ENCODE results near the gene TMEM185B. TPM values are rescaled to one million over a fixed set of nuclear protein-coding genes. Genes with fewer than 3 reads are reported as not detected.

Gene TMEM185B
- total and polyA plus RNA-seq, 2 donors (not counting 3 experiments of a cell fraction or from before 2014, with no cell fraction given) = 29.9 to 31.8 TPM

DNA sequence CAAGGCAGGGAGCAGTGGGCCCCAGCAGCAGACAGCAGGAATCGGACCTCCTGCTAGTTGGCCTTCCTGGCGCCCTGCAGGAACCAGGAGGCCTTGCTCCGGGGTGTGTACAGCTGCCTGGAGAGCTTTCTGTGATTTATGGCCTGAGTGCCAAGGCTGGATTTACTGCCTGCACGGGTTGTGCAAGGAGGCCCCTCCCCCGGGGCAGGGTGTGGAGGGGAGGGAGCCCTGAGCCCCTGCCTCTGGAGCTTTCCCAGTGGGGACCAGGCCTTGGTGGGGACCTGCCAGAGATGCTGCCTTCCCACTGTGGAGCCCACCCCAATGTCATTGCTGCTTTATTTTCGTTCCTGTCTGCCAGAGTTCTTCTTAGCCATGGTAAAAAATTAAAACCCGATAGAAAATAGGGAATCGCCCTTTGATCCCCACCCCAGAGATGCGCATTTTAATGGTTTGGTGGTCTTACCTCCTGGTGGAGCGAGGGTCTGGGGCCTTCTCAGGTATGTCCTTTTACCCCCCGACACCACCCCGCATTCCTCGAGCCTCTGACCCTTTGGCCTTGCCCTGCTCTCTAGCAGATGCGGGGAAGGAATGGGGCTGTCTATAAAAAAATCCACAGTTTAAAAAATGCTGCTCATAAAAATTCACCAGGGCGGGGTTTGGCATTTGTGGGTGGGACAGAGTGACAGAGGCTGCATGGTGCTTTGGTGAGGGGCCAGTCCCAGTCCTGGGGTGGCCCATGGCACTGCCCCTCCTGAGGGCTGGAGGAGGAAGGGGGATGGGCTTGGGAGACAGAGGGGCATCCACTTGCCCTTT lies 22.5 kb upstream of the TMEM185B start:
- Histone ChIP-seq H2AFZ (ENCODE audit: low read depth, low read length) (no peak overlapping the region), H4K20me1 (replicated peaks; ENCODE audit: control insufficient read depth, extremely low read depth, insufficient read depth, low read length) (no peaks in the 10 kb centered on the region), H3K9ac (replicated peaks; ENCODE audit: extremely low read depth, insufficient read depth, low read length) (no peak overlapping the region), H3K36me3 (ENCODE audit: control insufficient read depth in 2 of 2, extremely low read depth in 1 of 2, insufficient read depth in 2 of 2, low read length in 2 of 2) (no peaks in the 10 kb centered on the region), H3K9me3 (replicated peaks; ENCODE audit: control insufficient read depth, insufficient read depth, low read length) (no peaks in the 10 kb centered on the region), H3K4me2 (ENCODE audit: insufficient read depth, low read length) (no peak overlapping the region), H3K9me1 (replicated peaks; ENCODE audit: control insufficient read depth, extremely low read depth, insufficient read depth, low read length) (no peaks in the 10 kb centered on the region), H3K27me3 (ENCODE audit: control insufficient read depth in 2 of 2, insufficient read depth in 2 of 2, low read length in 2 of 2) (no peaks in the 10 kb centered on the region), H3K4me3 (replicated peaks in 1 of 3; ENCODE audit: insufficient read depth in 1 of 3, low read depth in 1 of 3, low read length in 3 of 3) (no peak overlapping the region), H3K79me2 (ENCODE audit: control insufficient read depth, insufficient read depth, low read length) (no peaks in the 10 kb centered on the region), H3K4me1 (ENCODE audit: control insufficient read depth, extremely low read depth, insufficient read depth, low read length) (peaks cover 17% of the 10 kb centered on the region), H3K27ac (ENCODE audit: insufficient read depth, low read depth, low read length) (no peak overlapping the region)
- ChIA-PET POLR2A (no interaction called here), CTCF (interaction anchor here (1.1 kb wide), 1 partner anchor 67 kb away, joined by 4 read pairs; no protein-coding TSS in a partner anchor)
- peak; percentile 60 for DNase-seq (ENCODE audit: low read depth, low spot score)
- dilution Hi-C loops (cut with MboI; ENCODE audit: extremely low pct_ligation_motif_present, low sequenced_read_pairs) (no loop called here), intact Hi-C loops (cut with micrococcal nuclease) (no loop called here)
- TF ChIP-seq EZH2 (IDR thresholded peaks at IDR 0.05; ENCODE audit: borderline replicate concordance, low read depth, low read length, severe bottlenecking) (no peak), GATA2 (IDR thresholded peaks at IDR 0.05; ENCODE audit: insufficient read depth, insufficient read length, low read depth, low read length) (no peak), JUN (IDR thresholded peaks at IDR 0.05; ENCODE audit: borderline replicate concordance, insufficient read depth, insufficient read length, low read depth) (no peak), FOS (IDR thresholded peaks at IDR 0.05; ENCODE audit: borderline replicate concordance, insufficient read depth, low read length) (no peak), POLR2A (IDR thresholded peaks at IDR 0.05; ENCODE audit: low read depth, low read length) (no peak), POLR2AphosphoS5 (IDR thresholded peaks at IDR 0.05; ENCODE audit: insufficient read depth, low read depth, low read length) (no peak), MYC (IDR thresholded peaks at IDR 0.05; ENCODE audit: low read depth, low read length) (no peak), MAX (IDR thresholded peaks at IDR 0.05; ENCODE audit: insufficient read depth, insufficient read length) (no peak)
- TF ChIP-seq, protein P1, sequence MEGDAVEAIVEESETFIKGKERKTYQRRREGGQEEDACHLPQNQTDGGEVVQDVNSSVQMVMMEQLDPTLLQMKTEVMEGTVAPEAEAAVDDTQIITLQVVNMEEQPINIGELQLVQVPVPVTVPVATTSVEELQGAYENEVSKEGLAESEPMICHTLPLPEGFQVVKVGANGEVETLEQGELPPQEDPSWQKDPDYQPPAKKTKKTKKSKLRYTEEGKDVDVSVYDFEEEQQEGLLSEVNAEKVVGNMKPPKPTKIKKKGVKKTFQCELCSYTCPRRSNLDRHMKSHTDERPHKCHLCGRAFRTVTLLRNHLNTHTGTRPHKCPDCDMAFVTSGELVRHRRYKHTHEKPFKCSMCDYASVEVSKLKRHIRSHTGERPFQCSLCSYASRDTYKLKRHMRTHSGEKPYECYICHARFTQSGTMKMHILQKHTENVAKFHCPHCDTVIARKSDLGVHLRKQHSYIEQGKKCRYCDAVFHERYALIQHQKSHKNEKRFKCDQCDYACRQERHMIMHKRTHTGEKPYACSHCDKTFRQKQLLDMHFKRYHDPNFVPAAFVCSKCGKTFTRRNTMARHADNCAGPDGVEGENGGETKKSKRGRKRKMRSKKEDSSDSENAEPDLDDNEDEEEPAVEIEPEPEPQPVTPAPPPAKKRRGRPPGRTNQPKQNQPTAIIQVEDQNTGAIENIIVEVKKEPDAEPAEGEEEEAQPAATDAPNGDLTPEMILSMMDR (IDR thresholded peaks at IDR 0.05; ENCODE audit: extremely low read depth in 1 of 2, insufficient read depth in 1 of 2, low read depth in 1 of 2, low read length in 2 of 2) = no peak
- FAIRE-seq = no peak
- no TSS peak for BruUV-seq (replicated peaks)
